GM12865 (cell line): Measurements from ENCODE around the gene FGF11.

Experiments
- DNase-seq: peaks from one replicate; pipeline ENCODE4 v3.0.0; 2010; ENCODE audit warnings: low read depth
- H3K4me3 ChIP-seq: 2 replicates; pipeline ENCODE4 v1.5.1; 2011; ENCODE audit warnings: mild to moderate bottlenecking, low read depth, low read length, control low read depth
- CTCF ChIP-seq: IDR thresholded peaks from 2 replicates; pipeline ENCODE4 v1.5.1; 2011; ENCODE audit warnings: low read length, control low read depth, low read depth, inconsistent platforms; ENCODE audit not compliant: insufficient read depth; ENCODE audit errors: missing control alignments

FGF11 gene

GRCh38 chr17:7462474-7463371 is 23.4 kb downstream of the FGF11 start:
- H3K4me3 ChIP-seq, result no peak overlapping the region
- no peak for DNase-seq
- TF ChIP-seq CTCF, result no peak

GRCh38 chr17:7463372-7463846 is 24.1 kb downstream of the FGF11 start:
- TF ChIP-seq CTCF, result no peak
- DNase-seq, result no peak

GRCh38 chr17:7464081-7464480 is 24.8 kb downstream of the FGF11 start:
- no peak for DNase-seq

More at GRCh38 chr17:7463372-7463846, 24.1 kb downstream of the FGF11 start:
- H3K4me3 ChIP-seq, result no peak overlapping the region

GRCh38 chr17:7465597-7466275 is 26.4 kb downstream of the FGF11 start:
- no peak for TF ChIP-seq CTCF
- no peak for DNase-seq
- no peak overlapping the region for H3K4me3 ChIP-seq

More at GRCh38 chr17:7464081-7464480, 24.8 kb downstream of the FGF11 start:
- no peak for TF ChIP-seq CTCF
- no peak overlapping the region for H3K4me3 ChIP-seq

- no peak for TF ChIP-seq CTCF
- no peak overlapping the region for H3K4me3 ChIP-seq
- no peak for DNase-seq
Measured at GRCh38 chr17:7466318-7466638, 27.0 kb downstream of the FGF11 start.

- H3K4me3 ChIP-seq, result no peak overlapping the region
- TF ChIP-seq CTCF, result no peak
- DNase-seq, result peak; percentile 24
Measured at GRCh38 chr17:7466639-7467341, 27.5 kb downstream of the FGF11 start.
